SK-N-SH (cell line): ENCODE measurements around the gene SART1.

Source experiments
- CTCF ChIP-seq: fragments of 200-600 bp; sonication (generic); IDR thresholded peaks from 2 replicates; pipeline ENCODE4 v1.6.1; 2017; ENCODE audit warnings: antibody characterized with exemption, mild to moderate bottlenecking, moderate library complexity
- EP300 ChIP-seq, 2 experiments: IDR thresholded peaks; 2 replicates each; pipeline versions ENCODE4 v1.4.0 to v1.6.1; 2012; ENCODE audit warnings: borderline replicate concordance in 1 of 2, low read depth in 1 of 2, low read length in 1 of 2
- NRF1 ChIP-seq: IDR thresholded peaks from 2 replicates; pipeline ENCODE4 v1.6.1; 2012; ENCODE audit warnings: low read depth, mild to moderate bottlenecking, low read length
- POLR2AphosphoS5 ChIP-seq: IDR thresholded peaks from 2 replicates; pipeline ENCODE4 v1.6.1; 2012; ENCODE audit warnings: low read depth, low read length
- REST ChIP-seq: IDR thresholded peaks from 2 replicates; pipeline ENCODE4 v1.6.1; 2012; ENCODE audit warnings: mild to moderate bottlenecking, low read depth, low read length, moderate library complexity

GRCh38 chr11:65927904-65928397 is 33.6 kb upstream of the SART1 start:
- TF ChIP-seq REST (no peak), EP300 (IDR thresholded peaks at IDR 0.05; ENCODE audit: borderline replicate concordance in 1 of 2, low read depth in 1 of 2, low read length in 1 of 2) (no peak), NRF1 (no peak), POLR2AphosphoS5 (no peak), CTCF (no peak)
